IPS DF 6.9 (cell line): ENCODE results near the gene LPP.

Experiments
- DNase-seq: peaks from one replicate; pipeline ENCODE4 v3.0.0-alpha.2; 2013; ENCODE audit warnings: low read depth, low spot score
- H3K27ac ChIP-seq: one replicate; pipeline ENCODE4 v1.5.1; 2013; ENCODE audit warnings: low read length, control low read depth
- H3K27me3 ChIP-seq: 2 replicates; pipeline ENCODE4 v1.6.1; 2013; ENCODE audit warnings: mild to moderate bottlenecking, low read length; ENCODE audit not compliant: control insufficient read depth, insufficient read depth
- H3K36me3 ChIP-seq: 2 replicates; pipeline ENCODE4 v1.6.1; 2013; ENCODE audit warnings: low read length; ENCODE audit not compliant: control insufficient read depth, insufficient read depth
- H3K4me1 ChIP-seq: 2 replicates; pipeline ENCODE4 v1.6.1; 2013; ENCODE audit warnings: low read length; ENCODE audit not compliant: control insufficient read depth, insufficient read depth
- H3K4me3 ChIP-seq: 2 replicates; pipeline ENCODE4 v1.5.1; 2013; ENCODE audit warnings: mild to moderate bottlenecking, low read length
- H3K9me3 ChIP-seq: 2 replicates; pipeline ENCODE4 v1.6.1; 2013; ENCODE audit warnings: low read length, inconsistent platforms; ENCODE audit not compliant: control insufficient read depth, insufficient read depth
- WGBS: extraction: QIAGEN DNeasy Blood & Tissue Kit; methylation state at CpG from one replicate; pipeline ENCODE4 v1.1.7; 2013; ENCODE audit warnings: mixed read lengths, missing lambda C conversion rate; ENCODE audit not compliant: insufficient read length, insufficient coverage; 5-methylcytosine and 5-hydroxymethylcytosine counted together

LPP gene

GRCh38 chr3:188877381-188877780 is 723.4 kb downstream of the LPP start:
- H3K4me3 ChIP-seq, result no peak overlapping the region
- DNase-seq, result no peak
- no peaks in the 10 kb centered on the region for H3K27me3 ChIP-seq
- no peaks in the 10 kb centered on the region for H3K36me3 ChIP-seq
- H3K27ac ChIP-seq, result no peak overlapping the region
- H3K9me3 ChIP-seq, result no peaks in the 10 kb centered on the region
- no CpG with 5 or more reads among the region's 3 CpGs for WGBS
- H3K4me1 ChIP-seq, result no peaks in the 10 kb centered on the region

DNA sequence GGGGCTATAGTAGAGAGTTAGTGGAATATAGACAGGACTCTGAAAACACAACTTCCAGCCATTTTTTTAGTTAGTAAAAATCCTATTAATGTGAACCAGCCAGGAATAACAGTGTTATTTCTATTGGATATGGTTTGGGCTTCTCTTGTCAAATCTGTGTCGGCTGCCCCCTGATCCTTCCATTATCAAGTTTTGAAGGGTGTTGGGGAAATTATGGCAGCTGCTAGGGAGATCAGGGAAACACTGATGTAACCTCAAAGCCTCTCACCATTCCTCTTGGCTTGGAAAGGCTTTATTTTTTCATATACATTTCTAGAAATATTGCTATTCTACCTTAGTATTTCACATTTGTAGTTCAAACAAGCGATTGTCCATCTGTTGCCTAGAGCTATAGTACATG is 724.1 kb downstream of the LPP start:
- H3K9me3 ChIP-seq, result no peaks in the 10 kb centered on the region
- H3K36me3 ChIP-seq, result no peaks in the 10 kb centered on the region
- WGBS, result no CpG with 5 or more reads among the region's 2 CpGs
- no peaks in the 10 kb centered on the region for H3K4me1 ChIP-seq
- H3K27ac ChIP-seq, result no peak overlapping the region
- H3K4me3 ChIP-seq, result no peak overlapping the region
- DNase-seq, result no peak
- no peaks in the 10 kb centered on the region for H3K27me3 ChIP-seq

DNA sequence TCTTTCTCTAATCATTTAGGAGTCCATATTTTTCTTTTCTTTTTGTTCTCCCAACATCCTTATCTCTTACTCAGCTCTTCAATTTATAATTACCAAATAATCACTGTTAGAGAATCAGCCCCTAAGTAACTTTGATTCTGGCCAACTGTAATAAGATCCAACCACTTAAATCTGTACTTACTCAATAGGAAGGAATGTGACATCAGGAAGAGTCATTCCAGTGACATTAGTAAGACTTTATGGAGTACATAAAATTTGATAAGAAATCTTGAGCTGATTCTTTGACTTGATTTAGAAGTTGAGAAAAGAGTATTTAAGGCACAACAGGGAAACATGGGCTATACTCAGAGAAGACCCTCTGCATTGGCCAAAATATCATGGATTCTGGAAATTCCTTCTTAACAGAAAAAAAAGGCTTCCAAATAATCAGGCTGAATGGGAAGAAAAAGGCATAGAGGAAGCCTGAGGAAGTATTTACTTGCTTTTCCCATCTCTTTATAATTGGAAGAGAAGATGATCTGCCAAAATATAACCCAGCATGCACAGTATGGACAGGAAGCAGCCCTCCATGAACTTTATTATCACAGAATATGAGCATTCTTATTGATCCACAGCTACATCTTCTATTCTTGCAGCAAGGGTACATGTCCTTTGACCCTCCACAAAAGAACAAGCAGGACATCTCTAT is 728.1 kb downstream of the LPP start:
- H3K4me3 ChIP-seq, result no peak overlapping the region
- no peak for DNase-seq
- H3K27me3 ChIP-seq, result no peaks in the 10 kb centered on the region
- H3K36me3 ChIP-seq, result no peaks in the 10 kb centered on the region
- H3K27ac ChIP-seq, result no peak overlapping the region
- H3K9me3 ChIP-seq, result no peaks in the 10 kb centered on the region
- H3K4me1 ChIP-seq, result no peaks in the 10 kb centered on the region

DNA sequence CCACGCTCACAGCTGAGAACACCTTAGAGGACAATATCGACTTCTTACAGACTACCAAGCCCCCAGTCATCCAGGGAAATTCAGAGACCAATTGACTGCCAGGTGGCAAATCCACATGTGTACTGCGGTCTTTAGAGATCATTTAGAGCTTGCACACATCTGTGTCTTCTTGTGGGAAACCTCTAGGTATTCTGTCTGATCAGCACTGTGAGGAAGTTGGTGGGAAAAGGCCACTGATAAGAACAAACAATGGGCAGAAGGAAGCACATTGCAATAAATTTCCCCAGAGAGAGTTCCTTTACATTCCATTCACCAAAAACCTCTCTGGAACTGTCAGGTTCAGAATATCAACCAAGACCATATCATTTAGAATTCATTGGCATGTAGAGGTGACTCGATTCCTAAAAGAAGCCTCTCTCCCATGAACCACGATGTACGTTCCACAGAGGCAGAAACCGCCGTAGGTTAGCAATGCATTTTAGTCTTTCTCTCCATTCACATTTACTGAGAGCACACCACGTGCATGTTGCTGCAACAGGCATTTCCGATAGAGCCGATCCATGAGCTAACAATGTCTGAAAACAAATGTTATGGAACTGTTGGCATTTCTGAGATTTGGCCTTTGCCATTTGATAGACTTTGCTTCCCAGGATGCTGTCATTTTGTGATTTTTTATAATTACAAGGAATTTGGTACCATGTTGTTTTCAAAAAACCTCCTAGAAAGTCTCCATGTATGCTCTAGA is 730.5 kb downstream of the LPP start:
- no peaks in the 10 kb centered on the region for H3K36me3 ChIP-seq
- no peaks in the 10 kb centered on the region for H3K9me3 ChIP-seq
- DNase-seq, result no peak
- WGBS, result no CpG with 5 or more reads among the region's 11 CpGs
- no peaks in the 10 kb centered on the region for H3K4me1 ChIP-seq
- no peak overlapping the region for H3K4me3 ChIP-seq
- H3K27me3 ChIP-seq, result no peaks in the 10 kb centered on the region
- H3K27ac ChIP-seq, result no peak overlapping the region

DNA sequence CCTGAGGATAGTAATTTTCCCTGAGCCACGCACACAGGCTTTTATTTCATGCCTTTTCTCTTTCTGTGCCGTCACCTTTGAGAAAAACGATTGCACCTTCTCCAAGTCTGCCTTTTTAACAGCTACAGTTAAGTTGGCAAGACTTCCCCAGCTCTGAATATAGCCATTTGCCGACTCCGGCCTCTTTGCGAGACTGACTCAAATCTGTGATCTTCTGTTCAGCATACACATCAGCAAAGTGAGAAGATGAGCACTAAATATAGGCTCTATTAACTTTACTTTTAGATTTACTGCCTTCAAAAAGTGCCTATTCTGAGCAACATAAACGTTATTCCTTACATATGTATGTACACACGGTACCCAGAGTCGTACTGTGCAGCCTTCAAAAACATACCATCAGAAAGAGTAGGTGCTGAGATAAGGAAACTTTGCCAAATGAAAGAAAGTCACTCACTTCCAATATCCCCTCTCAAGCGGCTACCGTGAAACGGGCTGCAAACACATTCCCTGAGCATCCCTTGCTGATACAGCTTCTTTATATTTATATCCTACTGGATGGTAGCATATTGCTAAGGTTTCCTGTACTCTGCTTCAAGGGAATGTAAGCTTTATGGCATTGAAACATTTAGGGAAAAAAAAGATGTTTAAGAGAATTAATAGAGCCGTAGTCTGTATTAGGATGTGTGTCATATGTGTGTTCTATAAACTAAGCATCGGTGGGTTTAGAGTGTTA is 734.5 kb downstream of the LPP start:
- no peak overlapping the region for H3K4me3 ChIP-seq
- no peaks in the 10 kb centered on the region for H3K36me3 ChIP-seq
- H3K9me3 ChIP-seq, result no peaks in the 10 kb centered on the region
- WGBS, result 100% methylated on average over 1 of the region's 14 CpGs
- no peaks in the 10 kb centered on the region for H3K27me3 ChIP-seq
- no peak overlapping the region for H3K27ac ChIP-seq
- no peak for DNase-seq
- no peaks in the 10 kb centered on the region for H3K4me1 ChIP-seq

- Histone ChIP-seq H3K9me3 (no peaks in the 10 kb centered on the region), H3K27ac (no peak overlapping the region), H3K4me1 (no peaks in the 10 kb centered on the region), H3K36me3 (no peaks in the 10 kb centered on the region), H3K4me3 (no peak overlapping the region), H3K27me3 (no peaks in the 10 kb centered on the region)
- WGBS, result no CpG with 5 or more reads among the region's 4 CpGs
- DNase-seq, result no peak
These were observed 735.1 kb downstream of the LPP start for GRCh38 chr3:188889054-188889491.

DNA sequence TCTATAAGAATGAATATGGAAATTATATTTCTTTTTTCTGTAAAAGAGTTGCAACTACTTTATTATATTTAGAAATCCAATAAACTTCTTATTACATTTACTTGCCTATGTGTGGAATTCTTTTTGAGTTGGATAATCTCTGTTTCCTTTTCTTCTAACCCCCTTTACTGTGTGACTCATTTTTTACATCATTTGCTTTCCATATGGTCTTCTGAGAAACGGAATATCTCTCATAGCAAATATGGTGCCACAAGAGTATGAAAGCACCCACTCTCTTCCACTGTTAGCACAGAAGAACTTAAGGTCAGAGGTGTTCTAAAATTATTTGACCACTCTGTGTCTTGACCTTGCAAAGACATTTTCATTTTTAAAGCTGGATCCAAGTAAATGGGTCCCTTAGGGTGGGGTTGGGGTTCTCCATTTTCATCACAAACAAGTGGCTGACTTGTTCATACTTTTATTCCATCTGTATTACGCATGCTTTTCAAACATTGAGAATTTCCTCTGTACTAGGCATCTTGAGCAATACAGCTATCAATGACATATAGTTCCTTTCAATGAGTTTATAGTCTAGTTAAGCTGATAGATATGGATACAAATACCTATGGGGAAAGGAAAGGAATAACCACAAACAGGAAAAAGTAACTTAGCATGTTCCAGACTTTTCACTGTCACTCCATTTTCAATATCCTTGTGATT is 736.8 kb downstream of the LPP start:
- no peak overlapping the region for H3K4me3 ChIP-seq
- H3K9me3 ChIP-seq, result no peaks in the 10 kb centered on the region
- WGBS, result no CpG with 5 or more reads among the region's 2 CpGs
- no peak overlapping the region for H3K27ac ChIP-seq
- no peaks in the 10 kb centered on the region for H3K36me3 ChIP-seq
- no peak for DNase-seq
- H3K4me1 ChIP-seq, result no peaks in the 10 kb centered on the region
- no peaks in the 10 kb centered on the region for H3K27me3 ChIP-seq

GRCh38 chr3:188899881-188900280 is 745.9 kb downstream of the LPP start:
- no peaks in the 10 kb centered on the region for H3K4me1 ChIP-seq
- WGBS, result no CpG with 5 or more reads among the region's 6 CpGs
- no peak for DNase-seq
- H3K27me3 ChIP-seq, result no peaks in the 10 kb centered on the region
- H3K9me3 ChIP-seq, result no peaks in the 10 kb centered on the region
- no peak overlapping the region for H3K4me3 ChIP-seq
- no peaks in the 10 kb centered on the region for H3K36me3 ChIP-seq
- H3K27ac ChIP-seq, result no peak overlapping the region

DNA sequence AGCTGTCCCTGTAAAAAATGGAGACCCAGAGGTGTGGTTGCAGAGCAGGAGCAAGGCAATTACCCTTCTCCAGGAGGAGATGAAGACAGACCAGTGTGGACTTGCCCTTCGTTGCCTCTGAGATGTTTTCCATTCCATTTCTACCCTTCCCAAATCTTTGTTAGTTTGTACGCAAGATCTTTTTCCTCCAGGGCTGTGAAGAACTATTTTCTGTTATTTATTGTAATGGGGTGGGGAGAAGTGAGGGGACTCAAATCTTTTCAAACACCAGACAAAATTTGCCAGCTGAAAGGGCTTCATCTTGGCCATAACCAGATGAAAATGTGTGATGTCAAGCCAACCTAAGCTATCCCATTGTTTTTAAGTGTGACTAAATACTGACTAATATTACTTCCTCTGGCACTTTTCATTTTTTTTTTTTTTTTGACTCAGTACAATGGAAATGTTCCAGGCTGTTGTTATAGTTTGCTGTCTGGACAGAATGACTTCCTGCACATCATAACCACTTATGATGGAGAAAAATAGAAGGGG is 746.5 kb downstream of the LPP start:
- no peak overlapping the region for H3K4me3 ChIP-seq
- H3K36me3 ChIP-seq, result no peaks in the 10 kb centered on the region
- whole genome bisulfite sequencing, result no CpG with 5 or more reads among the region's 2 CpGs
- no peak overlapping the region for H3K27ac ChIP-seq
- no peaks in the 10 kb centered on the region for H3K27me3 ChIP-seq
- no peaks in the 10 kb centered on the region for H3K9me3 ChIP-seq
- no peaks in the 10 kb centered on the region for H3K4me1 ChIP-seq
- no peak for DNase-seq

DNA sequence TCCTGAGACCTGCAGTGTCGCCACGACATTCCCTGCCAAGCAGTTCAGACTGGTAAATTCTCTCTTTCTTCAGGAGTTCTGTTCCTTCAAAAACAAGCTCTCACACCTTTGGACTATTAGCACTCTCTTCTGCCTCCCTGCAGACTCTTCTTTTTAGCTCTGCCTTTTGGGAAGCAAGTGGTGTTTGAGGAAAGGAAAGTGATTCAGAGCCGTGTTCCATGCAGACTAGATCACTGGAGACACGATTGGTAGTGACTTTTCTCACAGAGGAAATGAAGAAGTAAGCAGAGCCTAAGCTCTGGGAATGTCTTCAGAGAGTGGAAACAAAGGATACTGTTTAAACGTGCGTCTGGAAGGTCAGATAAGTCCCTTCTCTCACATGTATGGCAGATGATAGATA is 747.2 kb downstream of the LPP start:
- Histone ChIP-seq H3K27ac (no peak overlapping the region), H3K4me1 (no peaks in the 10 kb centered on the region)
- DNase-seq, result no peak

More for the DNA sequence above, 747.2 kb downstream of the LPP start:
- WGBS, result no CpG with 5 or more reads among the region's 6 CpGs
- Histone ChIP-seq H3K36me3 (no peaks in the 10 kb centered on the region), H3K9me3 (no peaks in the 10 kb centered on the region), H3K27me3 (no peaks in the 10 kb centered on the region), H3K4me3 (no peak overlapping the region)
